Endothelial cell of umbilical vein (primary cell): ENCODE results near the gene IL1R2.

Experiments used
- EZH2 ChIP-seq: IDR thresholded peaks from 2 replicates; pipeline ENCODE4 v1.6.1; 2012; ENCODE audit warnings: borderline replicate concordance, low read depth, mild to moderate bottlenecking, moderate library complexity, low read length, inconsistent platforms; ENCODE audit not compliant: severe bottlenecking
- FOS ChIP-seq: IDR thresholded peaks from 2 replicates; pipeline ENCODE4 v1.6.1; 2011; ENCODE audit warnings: mild to moderate bottlenecking, low read length, moderate library complexity, borderline replicate concordance; ENCODE audit not compliant: insufficient read depth
- GATA2 ChIP-seq: IDR thresholded peaks from 2 replicates; pipeline ENCODE4 v1.7.0; 2011; ENCODE audit warnings: low read depth, mild to moderate bottlenecking, moderate library complexity, mixed read lengths, low read length; ENCODE audit not compliant: insufficient read length, insufficient read depth
- JUN ChIP-seq: IDR thresholded peaks from 2 replicates; pipeline ENCODE4 v1.6.1; 2011; ENCODE audit warnings: borderline replicate concordance, low read depth; ENCODE audit not compliant: insufficient read length, insufficient read depth
- MAX ChIP-seq: IDR thresholded peaks from 2 replicates; pipeline ENCODE4 v1.6.1; 2011; ENCODE audit not compliant: insufficient read depth, insufficient read length
- MYC ChIP-seq: IDR thresholded peaks from one replicate; pipeline ENCODE4 v1.6.1; 2011; ENCODE audit warnings: mild to moderate bottlenecking, low read depth, low read length
- POLR2A ChIP-seq: IDR thresholded peaks from 2 replicates; pipeline ENCODE4 v1.6.1; 2012; ENCODE audit warnings: low read depth, mild to moderate bottlenecking, control low read depth, low read length
- POLR2AphosphoS5 ChIP-seq: IDR thresholded peaks from 2 replicates; pipeline ENCODE4 v1.6.1; 2012; ENCODE audit warnings: low read depth, mild to moderate bottlenecking, control low read depth, low read length, moderate library complexity; ENCODE audit not compliant: insufficient read depth
- TF ChIP-seq, protein P1 (sequence below), 2 donors: IDR thresholded peaks; 1 replicate in 1 of 2; 2 replicates in 1 of 2; pipeline ENCODE4 v1.5.1; 2011; ENCODE audit warnings: low read length in 2 of 2, mild to moderate bottlenecking in 2 of 2, moderate library complexity in 2 of 2, control low read depth in 1 of 2, inconsistent platforms in 1 of 2, low read depth in 1 of 2; ENCODE audit not compliant: insufficient read depth in 1 of 2; ENCODE audit errors: extremely low read depth in 1 of 2

DNA sequence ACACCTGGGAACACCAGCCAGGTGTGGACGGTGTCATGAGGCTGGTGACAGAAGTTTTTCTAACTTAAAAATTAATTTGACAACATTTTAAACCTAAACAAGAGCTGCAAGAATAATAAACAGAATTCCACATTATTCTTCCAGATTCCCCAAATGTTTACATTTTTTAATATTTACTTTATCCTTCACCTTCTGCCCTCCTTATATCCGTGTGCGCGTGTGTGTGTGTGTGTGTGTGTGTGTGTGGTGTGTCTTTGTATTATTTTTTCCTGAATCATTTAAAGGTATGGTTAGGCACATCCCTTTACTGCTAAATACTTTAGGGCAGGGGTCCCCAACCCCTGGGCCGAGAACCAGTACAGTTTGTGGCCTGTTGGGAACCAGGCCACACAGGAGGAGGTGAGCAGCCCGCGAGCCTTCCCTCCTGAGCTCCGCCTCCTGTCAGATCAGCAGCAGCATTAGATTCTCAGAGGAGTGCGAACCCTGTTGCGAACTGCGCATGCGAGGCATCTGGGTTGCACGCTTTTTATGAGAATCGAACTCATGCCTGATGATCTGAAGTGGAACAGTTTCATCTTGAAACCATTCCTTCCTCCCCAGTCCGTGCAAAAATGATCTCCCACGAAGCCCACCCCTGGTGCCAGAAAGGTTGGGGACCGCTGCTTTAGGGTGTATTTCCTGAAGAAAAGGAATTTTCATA, 16.4 kb upstream of the IL1R2 start:
- TF ChIP-seq EZH2 (no peak), GATA2 (no peak), MAX (no peak), POLR2A (no peak), JUN (no peak), POLR2AphosphoS5 (no peak), MYC (no peak), FOS (no peak)
- TF ChIP-seq, protein P1, sequence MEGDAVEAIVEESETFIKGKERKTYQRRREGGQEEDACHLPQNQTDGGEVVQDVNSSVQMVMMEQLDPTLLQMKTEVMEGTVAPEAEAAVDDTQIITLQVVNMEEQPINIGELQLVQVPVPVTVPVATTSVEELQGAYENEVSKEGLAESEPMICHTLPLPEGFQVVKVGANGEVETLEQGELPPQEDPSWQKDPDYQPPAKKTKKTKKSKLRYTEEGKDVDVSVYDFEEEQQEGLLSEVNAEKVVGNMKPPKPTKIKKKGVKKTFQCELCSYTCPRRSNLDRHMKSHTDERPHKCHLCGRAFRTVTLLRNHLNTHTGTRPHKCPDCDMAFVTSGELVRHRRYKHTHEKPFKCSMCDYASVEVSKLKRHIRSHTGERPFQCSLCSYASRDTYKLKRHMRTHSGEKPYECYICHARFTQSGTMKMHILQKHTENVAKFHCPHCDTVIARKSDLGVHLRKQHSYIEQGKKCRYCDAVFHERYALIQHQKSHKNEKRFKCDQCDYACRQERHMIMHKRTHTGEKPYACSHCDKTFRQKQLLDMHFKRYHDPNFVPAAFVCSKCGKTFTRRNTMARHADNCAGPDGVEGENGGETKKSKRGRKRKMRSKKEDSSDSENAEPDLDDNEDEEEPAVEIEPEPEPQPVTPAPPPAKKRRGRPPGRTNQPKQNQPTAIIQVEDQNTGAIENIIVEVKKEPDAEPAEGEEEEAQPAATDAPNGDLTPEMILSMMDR (IDR thresholded peaks at IDR 0.05; ENCODE audit: extremely low read depth in 1 of 2, insufficient read depth in 1 of 2, low read depth in 1 of 2, low read length in 2 of 2): no peak
